H1 (cell line): ENCODE results near the gene CELF4. TPM values are rescaled to one million over a fixed set of nuclear protein-coding genes. Genes with fewer than 3 reads are reported as not detected.

Experiments used
- CTCF ChIA-PET: fragments of 300-600 bp; sonication (Branson Sonifier 250); formaldehyde crosslinking; loops from one replicate; lab custom pipeline; 2021; ENCODE audit not compliant: partially characterized antibody; lab: Charles Lee
- POLR2A ChIA-PET: fragments of 300-600 bp; sonication (Branson Sonifier 250); formaldehyde crosslinking; loops from one replicate; lab custom pipeline; 2021; ENCODE audit warnings: inconsistent platforms; ENCODE audit not compliant: partially characterized antibody; lab: Charles Lee
- DNase-seq, 2 experiments: peaks; one replicate each; pipeline versions ENCODE4 v3.0.0 to v3.0.0-alpha.2; 2010 to 2022; ENCODE audit warnings: low spot score in 2 of 2, low read depth in 1 of 2, mixed read lengths in 1 of 2
- FAIRE-seq: peaks from 2 replicates; lab custom pipeline; 2011; peaks lifted over from hg19 to GRCh38; lab: Jason Lieb, UNC
- H2AFZ ChIP-seq: 2 replicates; pipeline ENCODE4 v1.8.1; 2012; ENCODE audit warnings: low read length, inconsistent platforms
- H2AK5ac ChIP-seq: 2 replicates; pipeline ENCODE4 v1.6.1; 2013; ENCODE audit warnings: low read depth, low read length
- H2BK120ac ChIP-seq: replicated peaks from 2 replicates; pipeline ENCODE3; 2013; ENCODE audit warnings: low read depth, low read length, inconsistent platforms
- H2BK12ac ChIP-seq: 2 replicates; pipeline ENCODE4 v1.6.1; 2013; ENCODE audit warnings: low read depth, low read length
- H2BK15ac ChIP-seq: 2 replicates; pipeline ENCODE4 v1.6.1; 2013; ENCODE audit warnings: low read length
- H2BK20ac ChIP-seq: 2 replicates; pipeline ENCODE4 v1.6.1; 2013; ENCODE audit warnings: low read length
- H2BK5ac ChIP-seq: 2 replicates; pipeline ENCODE4 v1.6.1; 2013; ENCODE audit warnings: low read depth, low read length
- H3K14ac ChIP-seq: 2 replicates; pipeline ENCODE4 v1.6.1; 2013; ENCODE audit warnings: inconsistent platforms; ENCODE audit not compliant: insufficient read length
- H3K18ac ChIP-seq: 2 replicates; pipeline ENCODE4 v1.6.1; 2013; ENCODE audit warnings: low read length; ENCODE audit errors: extremely low read depth
- H3K23ac ChIP-seq: 2 replicates; pipeline ENCODE4 v1.6.1; 2013; ENCODE audit warnings: inconsistent platforms; ENCODE audit not compliant: insufficient read length
- H3K23me2 ChIP-seq: 2 replicates; pipeline ENCODE4 v1.6.1; 2013; ENCODE audit warnings: low read depth, low read length
- H3K27ac ChIP-seq: 2 replicates; pipeline ENCODE4 v1.6.1; 2011; ENCODE audit warnings: low read depth, low read length, inconsistent platforms
- H3K27me3 ChIP-seq, 4 experiments: replicated peaks in 1 of 4; 1 replicate in 1 of 4; 2 replicates in 3 of 4; pipeline versions ENCODE4 v1.6.1 to v1.8.1; 2011 to 2013; ENCODE audit warnings: low read length in 3 of 4, mild to moderate bottlenecking in 3 of 4, inconsistent platforms in 2 of 4, mixed read lengths in 2 of 4, moderate library complexity in 1 of 4; ENCODE audit not compliant: control insufficient read depth in 3 of 4, insufficient read depth in 3 of 4; ENCODE audit errors: extremely low read depth in 1 of 4
- H3K36me3 ChIP-seq, 4 experiments: 2 replicates each; pipeline versions ENCODE4 v1.6.1 to v1.8.1; 2011 to 2013; ENCODE audit warnings: mild to moderate bottlenecking in 4 of 4, low read length in 3 of 4, moderate library complexity in 2 of 4, control low read depth in 1 of 4, inconsistent platforms in 1 of 4; ENCODE audit not compliant: insufficient read depth in 4 of 4, control insufficient read depth in 2 of 4
- H3K4ac ChIP-seq: replicated peaks from 2 replicates; pipeline ENCODE3; 2013; ENCODE audit warnings: low read length, low read depth, mixed read lengths, inconsistent platforms; ENCODE audit not compliant: insufficient read length
- H3K4me1 ChIP-seq, 4 experiments: replicated peaks in 1 of 4; 1 replicate in 1 of 4; 2 replicates in 3 of 4; pipeline versions ENCODE4 v1.6.1 to v1.8.1; 2011 to 2013; ENCODE audit warnings: low read length in 3 of 4, inconsistent platforms in 2 of 4, mixed read lengths in 1 of 4; ENCODE audit not compliant: insufficient read depth in 4 of 4, control insufficient read depth in 3 of 4
- H3K4me2 ChIP-seq, 2 experiments: 2 replicates each; pipeline versions ENCODE4 v1.6.1 to v1.8.1; 2011 to 2013; ENCODE audit warnings: low read depth in 2 of 2, low read length in 2 of 2, control low read depth in 1 of 2, inconsistent platforms in 1 of 2, mild to moderate bottlenecking in 1 of 2; ENCODE audit not compliant: insufficient read depth in 1 of 2
- H3K4me3 ChIP-seq, 4 experiments: fragments of 200-600, 300-600 bp in 1 of 4; sonication (generic), shearing (Covaris generic), sonication (Bioruptor Twin) in 1 of 4; 2 replicates each; pipeline versions ENCODE4 v1.5.1 to v1.8.1; 2011 to 2016; ENCODE audit warnings: low read length in 4 of 4, low read depth in 3 of 4, control low read depth in 2 of 4, inconsistent platforms in 2 of 4, mild to moderate bottlenecking in 2 of 4, mixed read lengths in 1 of 4, moderate library complexity in 1 of 4; ENCODE audit not compliant: insufficient read depth in 2 of 4; ENCODE audit errors: extremely low read depth in 1 of 4
- H3K56ac ChIP-seq: replicated peaks from 2 replicates; pipeline ENCODE3; 2013; ENCODE audit warnings: low read depth, mild to moderate bottlenecking, mixed read lengths, low read length, inconsistent platforms; ENCODE audit not compliant: insufficient read length
- H3K79me1 ChIP-seq: 2 replicates; pipeline ENCODE4 v1.6.1; 2013; ENCODE audit warnings: low read depth, low read length, control low read depth
- H3K79me2 ChIP-seq, 2 experiments: 2 replicates each; pipeline versions ENCODE4 v1.6.1 to v1.8.1; 2012 to 2013; ENCODE audit warnings: low read length in 2 of 2, mild to moderate bottlenecking in 2 of 2, inconsistent platforms in 1 of 2; ENCODE audit not compliant: insufficient read depth in 2 of 2, control insufficient read depth in 1 of 2
- H3K9ac ChIP-seq, 4 experiments: replicated peaks in 1 of 4; 1 replicate in 1 of 4; 2 replicates in 3 of 4; pipeline versions ENCODE4 v1.6.1 to v1.8.1; 2011 to 2013; ENCODE audit warnings: low read depth in 3 of 4, low read length in 3 of 4, control low read depth in 2 of 4, mild to moderate bottlenecking in 2 of 4, moderate library complexity in 2 of 4, inconsistent platforms in 1 of 4; ENCODE audit errors: extremely low read depth in 1 of 4
- H3K9me3 ChIP-seq, 2 experiments: 2 replicates each; pipeline versions ENCODE4 v1.6.1 to v1.8.1; 2012 to 2013; ENCODE audit warnings: mild to moderate bottlenecking in 2 of 2, moderate library complexity in 2 of 2, control low read depth in 1 of 2, inconsistent platforms in 1 of 2, low read depth in 1 of 2, low read length in 1 of 2, mixed read lengths in 1 of 2; ENCODE audit not compliant: insufficient read depth in 2 of 2
- H4K20me1 ChIP-seq, 2 experiments: replicated peaks in 1 of 2; 2 replicates each; pipeline versions ENCODE3 to v1.8.1; 2011 to 2013; ENCODE audit warnings: inconsistent platforms in 2 of 2, low read length in 2 of 2, mild to moderate bottlenecking in 1 of 2; ENCODE audit not compliant: insufficient read depth in 2 of 2, control insufficient read depth in 1 of 2
- H4K5ac ChIP-seq: 2 replicates; pipeline ENCODE4 v1.6.1; 2013; ENCODE audit warnings: low read length, low read depth, mixed read lengths, inconsistent platforms; ENCODE audit not compliant: insufficient read length
- H4K8ac ChIP-seq: 2 replicates; pipeline ENCODE4 v1.8.0; 2013; ENCODE audit warnings: mild to moderate bottlenecking, moderate library complexity, low read length, inconsistent platforms; ENCODE audit not compliant: insufficient read depth; ENCODE audit errors: extremely low read depth
- H4K91ac ChIP-seq: replicated peaks from 2 replicates; pipeline ENCODE3; 2013; ENCODE audit warnings: low read length, mixed read lengths, inconsistent platforms; ENCODE audit not compliant: insufficient read length
- CBX5 ChIP-seq: fragments of 300-800, 300-1000 bp; sonication (generic); IDR thresholded peaks from 2 replicates; pipeline ENCODE4 v1.7.1; 2016; ENCODE audit warnings: antibody characterized with exemption, low read length, low read depth
- EGR1 ChIP-seq: IDR thresholded peaks from 2 replicates; pipeline ENCODE4 v1.6.1; 2011; ENCODE audit warnings: low read depth, low read length, borderline replicate concordance
- NRF1 ChIP-seq: IDR thresholded peaks from 2 replicates; pipeline ENCODE4 v1.6.1; 2011; ENCODE audit warnings: mild to moderate bottlenecking, low read depth, low read length, improper control_type of control experiment
- SP2 ChIP-seq: IDR thresholded peaks from 2 replicates; pipeline ENCODE4 v1.6.1; 2012; ENCODE audit warnings: mild to moderate bottlenecking, low read length, inconsistent platforms
- SUZ12 ChIP-seq: fragments of 200-600 bp; sonication (generic); IDR thresholded peaks from 2 replicates; pipeline ENCODE4 v1.6.1; 2012; ENCODE audit warnings: mild to moderate bottlenecking, inconsistent platforms, low read length, moderate library complexity, mixed read lengths
- WGBS, 2 experiments: shearing (Covaris generic) in 1 of 2; methylation state at CpG; one replicate each; pipeline versions ENCODE4 v1.1.6 to v1.1.7; 2013 to 2015; ENCODE audit warnings: low lambda C conversion rate in 2 of 2, mixed read lengths in 2 of 2, inconsistent platforms in 1 of 2, low coverage in 1 of 2, missing lambda C conversion rate in 1 of 2; ENCODE audit not compliant: insufficient replicate concordance in 2 of 2, insufficient coverage in 1 of 2, insufficient read length in 1 of 2; ENCODE audit errors: extremely low coverage in 1 of 2, missing lambda C conversion rate in 1 of 2; 5-methylcytosine and 5-hydroxymethylcytosine counted together
- polyA plus RNA-seq, 7 experiments: library from polyadenylated mRNA; depleted of rRNA in 3 of 7; stranded (reverse) in 5 of 7; unstranded in 2 of 7; fragments of >200 nt in 5 of 7; fragments of 200-250 nt in 2 of 7; gene quantifications; 1 replicate in 5 of 7; 2 replicates in 1 of 7; 4 replicates in 1 of 7; pipeline versions ENCODE4 v1.2.1 to v1.2.3, GENCODE V29; 2011 to 2013; ENCODE audit warnings: missing spikeins in 2 of 7, mixed read lengths in 2 of 7
- total RNA-seq: library from RNA; stranded (reverse); fragmentation: NEBNext Ultra II Directional; extraction: Animal tissue kit (Norgen Biotek cat#: 25700); gene quantifications from 2 replicates; pipeline ENCODE4 v1.2.1, GENCODE V29; 2021

The CELF4 gene
- total and polyA plus RNA-seq, 2 of the 8 experiments (the other 6 are each of a cell fraction or from before 2014, with no cell fraction given): 1.6 to 3.4 TPM

DNA sequence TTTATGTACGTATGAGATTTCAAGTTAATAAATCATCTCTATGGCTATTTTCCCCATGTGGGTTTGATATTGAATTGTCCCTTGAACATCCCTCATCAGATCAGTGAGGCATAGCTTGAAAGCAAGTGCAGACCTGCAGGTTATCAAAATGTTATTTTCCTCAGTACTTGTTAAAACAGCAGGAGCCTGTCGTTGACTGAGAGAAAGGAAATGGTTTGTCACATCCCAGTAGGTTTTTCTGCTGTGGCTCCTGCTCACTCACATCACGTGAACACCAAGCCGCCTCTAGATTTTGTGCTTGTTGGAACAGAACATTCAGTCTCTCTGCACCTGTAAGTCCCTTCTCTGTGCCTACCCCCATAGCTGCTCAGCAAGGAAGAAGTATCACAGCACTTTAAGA, 340.3 kb downstream of the CELF4 start:
- no peak overlapping the region for H2BK5ac ChIP-seq
- H3K36me3 ChIP-seq: no peaks in the 10 kb centered on the region
- H3K4ac ChIP-seq: no peak overlapping the region
- H3K79me2 ChIP-seq: no peaks in the 10 kb centered on the region
- H2BK120ac ChIP-seq: no peak overlapping the region
- H2AFZ ChIP-seq: no peak overlapping the region
- H3K23me2 ChIP-seq: no peaks in the 10 kb centered on the region
- POLR2A ChIA-PET: no interaction called here
- peaks cover 0 to 2% (median 0%) of the 10 kb centered on the region in 4 experiments; a peak in 1 of 7 replicates for H3K4me1 ChIP-seq
- H4K91ac ChIP-seq: no peak overlapping the region
- H3K9ac ChIP-seq: no peak overlapping the region
- peaks cover 0 to 4% (median 1%) of the 10 kb centered on the region in 4 experiments; a peak in 4 of 7 replicates for H3K27me3 ChIP-seq
- no peak overlapping the region for H3K27ac ChIP-seq
- H2BK20ac ChIP-seq: no peak overlapping the region
- no peak overlapping the region for H4K5ac ChIP-seq
- no peak overlapping the region for H2AK5ac ChIP-seq
- CTCF ChIA-PET: interaction anchor here (0.8 to 1.8 kb wide), 7 partner anchors 18 to 283 kb away, joined by 3 to 7 read pairs (median 3); no protein-coding TSS in a partner anchor
- no peaks in the 10 kb centered on the region for H4K20me1 ChIP-seq
- FAIRE-seq (no peak), DNase-seq (no peak)
- H4K8ac ChIP-seq: no peak overlapping the region
- 68% methylated on average over 4 of the region's 4 CpGs; no CpG with 5 or more reads in 1 of the 2 experiments for WGBS, 2 experiments
- no peak overlapping the region for H3K18ac ChIP-seq
- no peak overlapping the region for H3K23ac ChIP-seq
- no peaks in the 10 kb centered on the region for H3K9me3 ChIP-seq
- no peak overlapping the region for H2BK15ac ChIP-seq
- H3K14ac ChIP-seq: no peak overlapping the region
- H3K56ac ChIP-seq: no peak overlapping the region
- no peak overlapping the region for H3K4me2 ChIP-seq
- no peak overlapping the region for H3K4me3 ChIP-seq
- TF ChIP-seq CBX5 (no peak), NRF1 (no peak), SUZ12 (no peak), EGR1 (no peak), SP2 (no peak)
- no peak overlapping the region for H2BK12ac ChIP-seq
- no peaks in the 10 kb centered on the region for H3K79me1 ChIP-seq
